ENCODE data around the gene INVS. TPM values are rescaled to one million over a fixed set of nuclear protein-coding genes. Genes with fewer than 3 reads are reported as not detected.
"Not testable (repeated sequence)": the region's sequence is repeated elsewhere in the genome, so short reads cannot be mapped to it uniquely, and the experiment has no call there.

INVS gene
- total RNA-seq, 4 donors from 2014 or later = 8.2 to 59.2 (median 26.0) TPM

- DNase-seq = no peak
- intact Hi-C loops (cut with DNase I; ENCODE audit: low total_unique reads) = no loop called here
- no peaks in the 10 kb centered on the region for H3K36me3 ChIP-seq
- no peaks in the 10 kb centered on the region for H3K9me3 ChIP-seq
- H3K4me3 ChIP-seq = no peak overlapping the region
- no peaks in the 10 kb centered on the region for H3K4me1 ChIP-seq
- no peak for TF ChIP-seq CTCF (IDR thresholded peaks at IDR 0.05)
- no peak for TF ChIP-seq POLR2A (IDR thresholded peaks at IDR 0.05)
- H3K27me3 ChIP-seq = no peaks in the 10 kb centered on the region
- H3K27ac ChIP-seq = no peak overlapping the region
Observed at GRCh38 chr9:100227636-100228035, 128.6 kb downstream of the INVS start.

- Histone ChIP-seq H3K27ac (no peak overlapping the region), H3K4me3 (no peak overlapping the region), H3K27me3 (no peaks in the 10 kb centered on the region), H3K9me3 (no peaks in the 10 kb centered on the region), H3K4me1 (no peaks in the 10 kb centered on the region), H3K36me3 (no peaks in the 10 kb centered on the region)
- intact Hi-C loops (cut with DNase I; ENCODE audit: low total_unique reads) = no loop called here
- no peak for DNase-seq
- TF ChIP-seq POLR2A (IDR thresholded peaks at IDR 0.05) = no peak
Observed at GRCh38 chr9:100228352-100228869, 129.4 kb downstream of the INVS start.

- Histone ChIP-seq H3K36me3 (no peaks in the 10 kb centered on the region), H3K9me3 (no peaks in the 10 kb centered on the region), H3K4me3 (no peak overlapping the region), H3K27me3 (no peaks in the 10 kb centered on the region), H3K27ac (no peak overlapping the region), H3K4me1 (no peaks in the 10 kb centered on the region)
- intact Hi-C loops (cut with DNase I; ENCODE audit: low total_unique reads) = no loop called here
- DNase-seq = no peak
- TF ChIP-seq POLR2A (IDR thresholded peaks at IDR 0.05) = no peak
- no peak for TF ChIP-seq CTCF (IDR thresholded peaks at IDR 0.05)
Observed at GRCh38 chr9:100229136-100229535, 130.1 kb downstream of the INVS start.

GRCh38 chr9:100229561-100229960 is 130.5 kb downstream of the INVS start:
- TF ChIP-seq POLR2A (IDR thresholded peaks at IDR 0.05) = no peak
- TF ChIP-seq CTCF (IDR thresholded peaks at IDR 0.05) = no peak
- Histone ChIP-seq H3K27me3 (no peaks in the 10 kb centered on the region), H3K36me3 (no peaks in the 10 kb centered on the region), H3K9me3 (no peaks in the 10 kb centered on the region), H3K4me1 (no peaks in the 10 kb centered on the region), H3K4me3 (no peak overlapping the region), H3K27ac (no peak overlapping the region)
- DNase-seq = no peak
- intact Hi-C loops (cut with DNase I; ENCODE audit: low total_unique reads) = no loop called here

- H3K4me1 ChIP-seq; H3K27me3 ChIP-seq; DNase-seq; intact Hi-C loops (cut with DNase I; ENCODE audit: low total_unique reads); H3K9me3 ChIP-seq; H3K36me3 ChIP-seq; H3K27ac ChIP-seq; H3K4me3 ChIP-seq: not testable (repeated sequence)
Observed at GRCh38 chr9:100236986-100237385, 137.9 kb downstream of the INVS start.

- H3K27me3 ChIP-seq = no peaks in the 10 kb centered on the region
- TF ChIP-seq POLR2A (IDR thresholded peaks at IDR 0.05) (no peak), CTCF (IDR thresholded peaks at IDR 0.05) (no peak)
- no peaks in the 10 kb centered on the region for H3K36me3 ChIP-seq
- intact Hi-C loops (cut with DNase I; ENCODE audit: low total_unique reads) = no loop called here
- no peak overlapping the region for H3K27ac ChIP-seq
- H3K9me3 ChIP-seq = no peaks in the 10 kb centered on the region
- no peaks in the 10 kb centered on the region for H3K4me1 ChIP-seq
- no peak for DNase-seq
- no peak overlapping the region for H3K4me3 ChIP-seq
Observed at GRCh38 chr9:100240512-100240911, 141.5 kb downstream of the INVS start.

All from uterus (tissue), 4 donors.